GM12872 (cell line): Measurements from ENCODE around the gene PEMT.

Source experiments
- CTCF ChIP-seq: IDR thresholded peaks from 3 replicates; pipeline ENCODE4 v1.5.1; 2011; ENCODE audit warnings: low read depth, mild to moderate bottlenecking, low read length, moderate library complexity; ENCODE audit not compliant: insufficient read depth

Gene PEMT

GRCh38 chr17:17497065-17497844 is 94.3 kb downstream of the PEMT start:
- no peak for TF ChIP-seq CTCF

GRCh38 chr17:17496189-17497064 is 95.1 kb downstream of the PEMT start, which contains the start of gene RASD1:
Gene RASD1, minus strand, starts transcription at chr17:17496395. Its CDS starts 214 bp downstream, at chr17:17496181.
- TF ChIP-seq CTCF = peak; percentile 76

- TF ChIP-seq CTCF = no peak
Observed at GRCh38 chr17:17495536-17496188, 95.8 kb downstream of the PEMT start.

GRCh38 chr17:17494870-17495535 is 96.5 kb downstream of the PEMT start:
- no peak for TF ChIP-seq CTCF

- no peak for TF ChIP-seq CTCF
Observed at GRCh38 chr17:17494499-17494869, 97.0 kb downstream of the PEMT start.

- no peak for TF ChIP-seq CTCF
Observed at GRCh38 chr17:17493986-17494466, 97.5 kb downstream of the PEMT start.
